ENCODE data around the gene MDFI.

DNA sequence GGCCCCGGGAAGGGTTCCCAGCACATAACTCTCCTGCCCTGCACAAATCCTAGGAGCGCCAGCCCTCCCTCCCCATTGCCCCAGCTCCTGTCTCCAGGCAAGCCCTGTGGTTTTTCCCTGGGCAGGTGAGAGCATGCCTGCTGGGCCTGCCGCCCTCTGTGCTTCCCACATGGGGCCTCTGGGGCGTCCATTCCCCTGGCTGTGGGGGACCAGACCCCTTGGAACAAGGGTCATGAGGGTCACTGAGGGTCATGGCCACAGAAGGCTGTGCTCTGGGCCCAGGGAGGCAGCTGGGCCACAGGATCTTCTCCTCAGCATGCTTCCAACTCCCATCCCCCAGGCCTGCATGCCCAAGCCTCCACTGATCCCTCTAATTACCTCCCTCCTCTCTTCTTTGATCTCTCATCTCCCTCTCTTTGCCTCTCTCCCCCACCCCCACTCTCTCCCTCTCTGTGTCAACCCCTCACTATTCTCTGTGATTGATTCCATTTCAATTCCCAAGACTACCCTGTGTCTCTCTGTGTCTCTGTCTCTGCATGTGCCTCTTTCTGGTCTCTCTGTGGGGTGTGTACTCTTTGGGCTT lies 6.1 kb downstream of the MDFI start:
- TF ChIP-seq, protein P1, sequence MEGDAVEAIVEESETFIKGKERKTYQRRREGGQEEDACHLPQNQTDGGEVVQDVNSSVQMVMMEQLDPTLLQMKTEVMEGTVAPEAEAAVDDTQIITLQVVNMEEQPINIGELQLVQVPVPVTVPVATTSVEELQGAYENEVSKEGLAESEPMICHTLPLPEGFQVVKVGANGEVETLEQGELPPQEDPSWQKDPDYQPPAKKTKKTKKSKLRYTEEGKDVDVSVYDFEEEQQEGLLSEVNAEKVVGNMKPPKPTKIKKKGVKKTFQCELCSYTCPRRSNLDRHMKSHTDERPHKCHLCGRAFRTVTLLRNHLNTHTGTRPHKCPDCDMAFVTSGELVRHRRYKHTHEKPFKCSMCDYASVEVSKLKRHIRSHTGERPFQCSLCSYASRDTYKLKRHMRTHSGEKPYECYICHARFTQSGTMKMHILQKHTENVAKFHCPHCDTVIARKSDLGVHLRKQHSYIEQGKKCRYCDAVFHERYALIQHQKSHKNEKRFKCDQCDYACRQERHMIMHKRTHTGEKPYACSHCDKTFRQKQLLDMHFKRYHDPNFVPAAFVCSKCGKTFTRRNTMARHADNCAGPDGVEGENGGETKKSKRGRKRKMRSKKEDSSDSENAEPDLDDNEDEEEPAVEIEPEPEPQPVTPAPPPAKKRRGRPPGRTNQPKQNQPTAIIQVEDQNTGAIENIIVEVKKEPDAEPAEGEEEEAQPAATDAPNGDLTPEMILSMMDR (IDR thresholded peaks at IDR 0.05; ENCODE audit: insufficient read depth, low read length) = no peak
- TF ChIP-seq POLR2AphosphoS5 (IDR thresholded peaks at IDR 0.05; ENCODE audit: low read depth) (no peak), GABPA (IDR thresholded peaks at IDR 0.05; ENCODE audit: low read depth) (no peak), SPI1 (IDR thresholded peaks at IDR 0.05; ENCODE audit: borderline replicate concordance, low read depth) (no peak)
- TF ChIP-seq, protein P2, sequence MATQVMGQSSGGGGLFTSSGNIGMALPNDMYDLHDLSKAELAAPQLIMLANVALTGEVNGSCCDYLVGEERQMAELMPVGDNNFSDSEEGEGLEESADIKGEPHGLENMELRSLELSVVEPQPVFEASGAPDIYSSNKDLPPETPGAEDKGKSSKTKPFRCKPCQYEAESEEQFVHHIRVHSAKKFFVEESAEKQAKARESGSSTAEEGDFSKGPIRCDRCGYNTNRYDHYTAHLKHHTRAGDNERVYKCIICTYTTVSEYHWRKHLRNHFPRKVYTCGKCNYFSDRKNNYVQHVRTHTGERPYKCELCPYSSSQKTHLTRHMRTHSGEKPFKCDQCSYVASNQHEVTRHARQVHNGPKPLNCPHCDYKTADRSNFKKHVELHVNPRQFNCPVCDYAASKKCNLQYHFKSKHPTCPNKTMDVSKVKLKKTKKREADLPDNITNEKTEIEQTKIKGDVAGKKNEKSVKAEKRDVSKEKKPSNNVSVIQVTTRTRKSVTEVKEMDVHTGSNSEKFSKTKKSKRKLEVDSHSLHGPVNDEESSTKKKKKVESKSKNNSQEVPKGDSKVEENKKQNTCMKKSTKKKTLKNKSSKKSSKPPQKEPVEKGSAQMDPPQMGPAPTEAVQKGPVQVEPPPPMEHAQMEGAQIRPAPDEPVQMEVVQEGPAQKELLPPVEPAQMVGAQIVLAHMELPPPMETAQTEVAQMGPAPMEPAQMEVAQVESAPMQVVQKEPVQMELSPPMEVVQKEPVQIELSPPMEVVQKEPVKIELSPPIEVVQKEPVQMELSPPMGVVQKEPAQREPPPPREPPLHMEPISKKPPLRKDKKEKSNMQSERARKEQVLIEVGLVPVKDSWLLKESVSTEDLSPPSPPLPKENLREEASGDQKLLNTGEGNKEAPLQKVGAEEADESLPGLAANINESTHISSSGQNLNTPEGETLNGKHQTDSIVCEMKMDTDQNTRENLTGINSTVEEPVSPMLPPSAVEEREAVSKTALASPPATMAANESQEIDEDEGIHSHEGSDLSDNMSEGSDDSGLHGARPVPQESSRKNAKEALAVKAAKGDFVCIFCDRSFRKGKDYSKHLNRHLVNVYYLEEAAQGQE (IDR thresholded peaks at IDR 0.05; ENCODE audit: insufficient replicate concordance, low read depth) = no peak

Data from HL-60 (cell line).